ENCODE data around the gene DGKB.

Gene DGKB

GRCh38 chr7:14576578-14576977, 326.0 kb downstream of the DGKB start:
- DNase-seq (ENCODE audit: extremely low read depth, low read depth) = no peak
- TF ChIP-seq CTCF (IDR thresholded peaks at IDR 0.05; ENCODE audit: low read depth, low read length) = no peak

GRCh38 chr7:14570750-14571607, 331.6 kb downstream of the DGKB start:
- no peak for TF ChIP-seq CTCF (IDR thresholded peaks at IDR 0.05; ENCODE audit: low read depth, low read length)
- DNase-seq (ENCODE audit: extremely low read depth, low read depth) = no peak

- DNase-seq (ENCODE audit: extremely low read depth, low read depth) = no peak
- TF ChIP-seq CTCF (IDR thresholded peaks at IDR 0.05; ENCODE audit: low read depth, low read length) = no peak
These were observed 350.5 kb downstream of the DGKB start for GRCh38 chr7:14552060-14552459.

GRCh38 chr7:14551310-14551709, 351.2 kb downstream of the DGKB start:
- no peak for DNase-seq (ENCODE audit: extremely low read depth, low read depth)
- TF ChIP-seq CTCF (IDR thresholded peaks at IDR 0.05; ENCODE audit: low read depth, low read length) = no peak

GRCh38 chr7:14542624-14543023, 359.9 kb downstream of the DGKB start:
- no peak for TF ChIP-seq CTCF (IDR thresholded peaks at IDR 0.05; ENCODE audit: low read depth, low read length)
- DNase-seq (ENCODE audit: extremely low read depth, low read depth) = no peak

GRCh38 chr7:14521183-14521582, 381.4 kb downstream of the DGKB start:
- DNase-seq (ENCODE audit: extremely low read depth, low read depth) = no peak
- no peak for TF ChIP-seq CTCF (IDR thresholded peaks at IDR 0.05; ENCODE audit: low read depth, low read length)

- no peak for TF ChIP-seq CTCF (IDR thresholded peaks at IDR 0.05; ENCODE audit: low read depth, low read length)
- DNase-seq (ENCODE audit: extremely low read depth, low read depth) = no peak
These were observed 392.3 kb downstream of the DGKB start for GRCh38 chr7:14510268-14510667.
